Adipocyte (in vitro differentiated cells): ENCODE data around the gene AADAC.
"Not testable (repeated sequence)": the region's sequence is repeated elsewhere in the genome, so short reads cannot be mapped to it uniquely, and the experiment has no call there.

Source experiments
- DNase-seq: peaks from one replicate; pipeline ENCODE4 v3.0.0-alpha.2; 2015; ENCODE audit warnings: low read depth
- H3K27me3 ChIP-seq: replicated peaks from 2 replicates; pipeline ENCODE4 v1.7.0; 2013; ENCODE audit warnings: mild to moderate bottlenecking, low read length, moderate library complexity; ENCODE audit not compliant: control insufficient read depth, insufficient read depth
- H3K36me3 ChIP-seq: 2 replicates; pipeline ENCODE4 v1.7.0; 2013; ENCODE audit warnings: low read length, mild to moderate bottlenecking, moderate library complexity; ENCODE audit not compliant: control insufficient read depth, insufficient read depth, severe bottlenecking
- H3K4me1 ChIP-seq: 2 replicates; pipeline ENCODE4 v1.7.0; 2013; ENCODE audit warnings: mild to moderate bottlenecking, low read length, moderate library complexity; ENCODE audit not compliant: control insufficient read depth, insufficient read depth
- H3K4me3 ChIP-seq: 2 replicates; pipeline ENCODE4 v1.7.0; 2013; ENCODE audit warnings: mild to moderate bottlenecking, low read length, moderate library complexity
- H3K9ac ChIP-seq: 2 replicates; pipeline ENCODE4 v1.7.0; 2013; ENCODE audit warnings: mild to moderate bottlenecking, low read length, moderate library complexity
- H3K9me3 ChIP-seq: 2 replicates; pipeline ENCODE4 v1.7.0; 2013; ENCODE audit warnings: mild to moderate bottlenecking, low read length, moderate library complexity; ENCODE audit not compliant: control insufficient read depth

AADAC gene

GRCh38 chr3:151800431-151800830 lies 13.5 kb upstream of the AADAC start:
- no peak for DNase-seq
- Histone ChIP-seq H3K9me3 (no peaks in the 10 kb centered on the region), H3K4me3 (no peak overlapping the region), H3K4me1 (peaks cover 10% of the 10 kb centered on the region), H3K27me3 (no peaks in the 10 kb centered on the region), H3K9ac (no peak overlapping the region), H3K36me3 (no peaks in the 10 kb centered on the region)

DNA sequence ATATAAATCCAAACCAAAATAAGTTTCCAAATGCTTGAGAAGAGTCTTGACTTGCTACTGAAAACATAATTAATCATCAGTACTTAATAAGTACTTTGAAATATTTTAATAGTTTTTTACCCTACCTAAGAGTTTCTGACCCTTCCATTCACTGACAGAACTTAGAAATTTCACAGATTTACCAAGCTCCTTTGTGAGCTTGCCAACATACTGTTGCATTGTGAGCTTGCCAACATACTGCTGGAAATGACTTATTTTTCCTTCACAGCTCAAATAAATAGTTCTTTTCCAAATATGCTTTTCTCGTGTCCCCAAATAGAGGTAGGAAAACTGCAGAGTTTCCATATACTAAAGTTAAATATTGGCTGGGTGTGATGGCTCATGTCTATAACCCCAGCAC lies 9.6 kb upstream of the AADAC start:
- no peaks in the 10 kb centered on the region for H3K36me3 ChIP-seq
- DNase-seq: no peak

DNA sequence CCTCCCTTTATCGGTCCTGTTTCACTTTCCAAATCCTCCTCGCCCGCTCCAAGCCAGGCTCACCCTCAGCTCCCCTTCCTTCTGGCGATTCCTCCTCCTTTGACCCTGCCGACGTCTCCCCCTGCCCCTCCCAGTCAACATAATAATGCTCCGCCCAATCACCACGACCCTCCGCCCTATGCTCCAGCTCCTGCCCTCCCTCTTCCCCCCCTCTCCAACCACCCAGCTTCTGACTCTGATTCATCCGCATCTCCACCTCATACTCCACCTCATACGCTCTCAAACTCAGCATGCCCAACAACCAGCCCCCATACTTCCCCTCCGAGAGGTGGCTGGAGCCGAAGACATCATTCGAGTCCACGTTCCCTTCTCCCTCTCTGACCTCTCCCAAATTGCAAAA lies 7.1 kb upstream of the AADAC start:
- Histone ChIP-seq H3K4me1 (no peaks in the 10 kb centered on the region), H3K36me3 (no peaks in the 10 kb centered on the region), H3K4me3 (no peak overlapping the region), H3K9ac (no peak overlapping the region), H3K27me3 (no peaks in the 10 kb centered on the region), H3K9me3 (peaks cover 28% of the 10 kb centered on the region)
- DNase-seq: no peak

More for the DNA sequence above, 9.6 kb upstream of the AADAC start:
- H3K4me3 ChIP-seq: no peak overlapping the region
- peaks cover 16% of the 10 kb centered on the region for H3K9me3 ChIP-seq
- H3K27me3 ChIP-seq: no peaks in the 10 kb centered on the region
- H3K9ac ChIP-seq: no peak overlapping the region
- H3K4me1 ChIP-seq: peaks cover 3% of the 10 kb centered on the region

DNA sequence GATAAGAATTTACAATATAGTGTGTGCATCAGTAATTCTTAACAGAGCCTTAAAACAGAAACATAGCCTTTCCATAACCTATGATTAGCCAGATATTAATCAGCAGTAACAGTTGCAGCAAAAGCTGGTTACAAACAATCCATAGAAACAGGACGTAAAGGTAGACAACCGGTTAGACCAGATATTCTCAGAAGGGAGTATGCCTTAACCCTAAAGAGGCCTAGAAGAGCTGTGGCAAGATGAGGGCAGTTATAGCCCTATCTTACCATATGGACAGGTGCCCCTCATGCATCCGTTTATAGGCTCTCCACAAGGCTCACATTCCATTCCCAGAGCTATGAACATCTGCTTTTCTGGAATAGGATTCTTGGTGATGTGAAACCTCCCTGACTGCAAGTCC lies 5.0 kb upstream of the AADAC start:
- peaks cover 10% of the 10 kb centered on the region for H3K4me1 ChIP-seq
- not testable (repeated sequence) for H3K4me3 ChIP-seq, DNase-seq, H3K36me3 ChIP-seq, H3K27me3 ChIP-seq, H3K9ac ChIP-seq
- H3K9me3 ChIP-seq: peaks cover 28% of the 10 kb centered on the region

DNA sequence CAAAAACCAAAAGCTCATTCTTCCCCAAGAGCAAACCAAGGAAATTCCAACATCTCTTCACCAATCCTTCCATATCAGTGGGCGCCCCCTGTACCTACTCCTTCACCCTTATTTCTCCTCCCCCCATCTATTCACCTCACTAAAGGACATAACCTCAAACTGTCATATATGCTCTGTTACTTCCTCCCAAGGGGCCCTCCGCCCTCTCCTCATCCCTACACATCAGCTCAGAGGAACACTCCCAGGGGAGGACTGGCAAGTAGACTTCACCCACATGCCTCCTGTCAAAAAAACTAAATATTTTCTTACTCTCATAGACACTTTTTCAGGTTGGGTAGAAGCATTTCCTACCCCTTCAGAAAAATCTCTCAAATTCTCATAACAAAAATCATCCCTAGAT lies 2.4 kb upstream of the AADAC start:
- H3K4me1 ChIP-seq: peaks cover 34% of the 10 kb centered on the region
- H3K4me3 ChIP-seq: no peak overlapping the region
- H3K9ac ChIP-seq: no peak overlapping the region
- H3K9me3 ChIP-seq: peaks cover 28% of the 10 kb centered on the region
- no peaks in the 10 kb centered on the region for H3K36me3 ChIP-seq
- no peaks in the 10 kb centered on the region for H3K27me3 ChIP-seq
- no peak for DNase-seq

GRCh38 chr3:151814588-151814987 lies 672 bp downstream of the AADAC start:
- peaks cover 9% of the 10 kb centered on the region for H3K9me3 ChIP-seq
- no peak for DNase-seq
- no peaks in the 10 kb centered on the region for H3K27me3 ChIP-seq
- H3K9ac ChIP-seq: peak overlapping the region; percentile 73
- H3K4me3 ChIP-seq: peak overlapping the region; percentile 71
- peaks cover 34% of the 10 kb centered on the region for H3K4me1 ChIP-seq
- H3K36me3 ChIP-seq: no peaks in the 10 kb centered on the region

DNA sequence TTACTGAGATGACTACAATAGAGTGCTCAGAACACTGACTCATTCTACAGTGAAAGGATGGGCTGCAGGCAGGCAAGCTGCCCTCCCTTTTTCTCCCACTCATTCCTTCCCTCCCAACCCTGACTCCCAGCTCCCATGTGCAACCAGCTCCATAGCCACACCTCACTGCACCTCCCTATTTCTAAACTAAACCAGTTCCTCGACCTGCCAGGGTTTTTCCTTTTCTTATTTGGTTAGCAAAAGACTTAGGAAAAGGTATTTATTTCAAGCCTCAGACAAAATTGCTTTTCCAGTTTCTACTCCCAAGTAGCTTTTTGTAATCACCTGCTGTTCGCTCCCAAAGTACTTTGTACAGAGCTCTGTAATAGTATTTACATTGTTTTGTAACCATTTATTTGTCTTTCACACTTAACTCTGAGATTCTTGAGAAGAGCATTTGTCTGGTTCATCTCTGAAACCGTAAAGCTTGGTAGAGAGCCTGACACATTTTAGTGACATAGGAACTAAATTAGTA lies 2.2 kb downstream of the AADAC start:
- DNase-seq: peak; percentile 58

DNA sequence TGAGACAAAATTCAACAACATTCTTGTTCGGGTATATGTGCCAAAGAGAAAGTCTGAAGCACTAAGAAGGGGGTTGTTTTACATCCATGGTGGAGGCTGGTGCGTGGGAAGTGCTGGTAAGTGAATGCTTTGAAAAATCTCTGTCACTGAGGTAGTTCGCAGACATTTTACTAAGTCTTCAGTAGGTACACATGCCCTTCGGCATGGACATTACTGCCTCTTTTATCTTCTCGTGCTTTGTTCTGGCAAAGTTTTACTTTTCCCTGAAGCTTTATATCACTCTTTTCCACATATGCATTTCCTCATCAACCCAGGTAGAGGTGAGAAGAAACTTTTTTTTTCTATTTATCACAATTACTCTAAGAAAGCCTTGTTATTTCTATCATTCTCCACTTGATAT lies 3.6 kb downstream of the AADAC start:
- DNase-seq: no peak
- Histone ChIP-seq H3K27me3 (no peaks in the 10 kb centered on the region), H3K9ac (no peak overlapping the region), H3K9me3 (no peaks in the 10 kb centered on the region), H3K4me3 (no peak overlapping the region), H3K36me3 (no peaks in the 10 kb centered on the region), H3K4me1 (peaks cover 34% of the 10 kb centered on the region)

More for the DNA sequence above, 2.2 kb downstream of the AADAC start:
- Histone ChIP-seq H3K36me3 (no peaks in the 10 kb centered on the region), H3K4me3 (peak overlapping the region; percentile 71), H3K9ac (no peak overlapping the region), H3K4me1 (peaks cover 34% of the 10 kb centered on the region), H3K9me3 (no peaks in the 10 kb centered on the region), H3K27me3 (no peaks in the 10 kb centered on the region)

DNA sequence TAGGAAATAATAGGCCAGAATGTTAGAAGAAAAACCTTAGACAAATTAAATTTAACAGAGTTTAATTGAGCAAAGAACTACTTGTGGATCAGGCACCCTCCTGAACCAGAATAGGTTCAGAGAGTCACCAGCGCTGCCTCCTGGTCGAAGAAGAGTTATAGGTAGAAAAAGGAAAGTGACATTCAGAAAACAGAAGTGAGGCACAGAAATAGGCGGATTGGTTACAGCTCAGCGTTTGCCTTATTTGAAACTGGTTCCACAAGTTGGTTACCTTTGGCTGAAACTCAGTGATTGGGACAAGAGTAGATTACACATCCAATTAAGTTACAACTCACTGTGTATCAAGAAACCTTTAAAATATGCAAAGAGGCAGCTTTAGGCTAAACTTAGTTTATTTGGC lies 4.4 kb downstream of the AADAC start:
- H3K9me3 ChIP-seq: no peaks in the 10 kb centered on the region
- no peak overlapping the region for H3K9ac ChIP-seq
- H3K4me1 ChIP-seq: peaks cover 29% of the 10 kb centered on the region
- no peaks in the 10 kb centered on the region for H3K27me3 ChIP-seq
- DNase-seq: no peak
- no peak overlapping the region for H3K4me3 ChIP-seq
- no peaks in the 10 kb centered on the region for H3K36me3 ChIP-seq

DNA sequence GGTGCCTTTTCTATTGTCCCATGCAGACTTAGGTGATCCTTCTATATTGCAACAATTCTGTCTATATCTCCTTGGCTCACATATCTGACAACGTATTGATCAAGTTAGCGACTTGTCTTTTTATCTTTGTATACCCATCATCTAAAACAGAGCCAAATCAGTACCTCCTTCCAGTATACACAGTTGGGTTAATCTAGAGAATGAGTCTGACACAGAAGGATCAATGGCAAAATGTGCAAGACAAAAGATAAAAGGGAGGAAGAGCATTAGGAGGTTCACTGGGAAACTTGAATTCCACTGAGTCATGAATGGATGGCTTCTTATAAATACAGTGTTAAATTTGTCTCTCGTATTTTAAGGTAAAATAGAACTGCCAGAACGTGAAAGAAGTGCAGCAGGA lies 6.0 kb downstream of the AADAC start:
- no peaks in the 10 kb centered on the region for H3K27me3 ChIP-seq
- no peak overlapping the region for H3K4me3 ChIP-seq
- H3K36me3 ChIP-seq: no peaks in the 10 kb centered on the region
- no peak overlapping the region for H3K9ac ChIP-seq
- DNase-seq: no peak
- peaks cover 14% of the 10 kb centered on the region for H3K4me1 ChIP-seq
- H3K9me3 ChIP-seq: no peaks in the 10 kb centered on the region

DNA sequence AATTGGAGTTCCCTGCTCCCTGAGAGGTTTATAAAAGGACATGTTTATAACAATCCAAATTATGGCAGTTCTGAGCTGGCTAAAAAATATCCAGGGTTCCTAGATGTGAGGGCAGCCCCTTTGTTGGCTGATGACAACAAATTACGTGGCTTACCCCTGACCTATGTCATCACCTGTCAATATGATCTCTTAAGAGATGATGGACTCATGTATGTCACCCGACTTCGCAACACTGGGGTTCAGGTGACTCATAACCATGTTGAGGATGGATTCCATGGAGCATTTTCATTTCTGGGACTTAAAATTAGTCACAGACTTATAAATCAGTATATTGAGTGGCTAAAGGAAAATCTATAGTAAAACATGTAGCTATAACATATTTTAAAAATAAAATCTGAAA lies 13.9 kb downstream of the AADAC start:
- Histone ChIP-seq H3K4me3 (no peak overlapping the region), H3K9ac (no peak overlapping the region), H3K4me1 (no peaks in the 10 kb centered on the region), H3K36me3 (no peaks in the 10 kb centered on the region), H3K9me3 (peaks cover 8% of the 10 kb centered on the region), H3K27me3 (no peaks in the 10 kb centered on the region)
- no peak for DNase-seq

GRCh38 chr3:151835751-151836525 lies 22.0 kb downstream of the AADAC start:
- H3K9ac ChIP-seq: no peak overlapping the region
- peak; percentile 28 for DNase-seq
- H3K36me3 ChIP-seq: no peaks in the 10 kb centered on the region
- H3K4me3 ChIP-seq: no peak overlapping the region
- H3K9me3 ChIP-seq: no peaks in the 10 kb centered on the region
- H3K27me3 ChIP-seq: peaks cover 4% of the 10 kb centered on the region
- H3K4me1 ChIP-seq: peaks cover 20% of the 10 kb centered on the region
